Activated CD8-positive, alpha-beta T cell treated with anti-CD3 and anti-CD28 coated beads for 36 hours (primary cell): ENCODE results near the gene IQCK. TPM values are rescaled to one million over a fixed set of nuclear protein-coding genes. Genes with fewer than 3 reads are reported as not detected.

Experiments used
- ATAC-seq: fragments of 200-7000 bp; cut with Tn5 transposase; one replicate; pipeline ENCODE4 v1.10.0; 2021; ENCODE audit warnings: mild to moderate bottlenecking, moderate library complexity
- CTCF ChIA-PET: fragments of 350-600 bp; sonication (Branson Sonifier 250); formaldehyde crosslinking; loops from one replicate; lab custom pipeline; 2021; ENCODE audit warnings: antibody characterized with exemption; lab: Charles Lee
- POLR2A ChIA-PET: fragments of 350-600 bp; sonication (Branson Sonifier 250); formaldehyde crosslinking; loops from one replicate; lab custom pipeline; 2021; ENCODE audit warnings: antibody characterized with exemption; lab: Charles Lee
- DNase-seq: peaks from one replicate; pipeline ENCODE4 v3.0.0-alpha.2; 2020
- H3K27ac Mint-ChIP-seq: one replicate; pipeline ENCODE4 v1.8.0; 2021; ENCODE audit warnings: mild to moderate bottlenecking, mixed read lengths
- H3K27me3 Mint-ChIP-seq: one replicate; pipeline ENCODE4 v1.8.0; 2021; ENCODE audit warnings: mixed read lengths
- H3K36me3 Mint-ChIP-seq: one replicate; pipeline ENCODE4 v1.8.0; 2021; ENCODE audit warnings: low read depth, mixed read lengths
- H3K4me1 Mint-ChIP-seq: one replicate; pipeline ENCODE4 v1.8.0; 2021; ENCODE audit warnings: low read depth, mixed read lengths
- H3K4me3 Mint-ChIP-seq: one replicate; pipeline ENCODE4 v1.8.0; 2021; ENCODE audit warnings: mild to moderate bottlenecking, moderate library complexity, mixed read lengths
- H3K9me3 Mint-ChIP-seq: one replicate; pipeline ENCODE4 v1.8.0; 2021; ENCODE audit warnings: mixed read lengths
- intact Hi-C: fragments of 100-400 bp; cut with micrococcal nuclease; formaldehyde crosslinking; loops from one replicate; pipeline ENCODE4 v1.10.0; 2022
- total RNA-seq, 2 experiments: library from RNA; stranded (reverse); gene quantifications; one replicate each; pipeline ENCODE4 v1.2.3, GENCODE V29; 2021
- TF ChIP-seq, protein P1 (sequence below): fragments of 200-600 bp; IDR thresholded peaks from one replicate; pipeline ENCODE4 v1.8.0; 2022; ENCODE audit warnings: antibody characterized with exemption, mild to moderate bottlenecking

Gene IQCK
- total RNA-seq, 2 experiments from 2014 or later: 1.7 to 3.5 TPM

DNA sequence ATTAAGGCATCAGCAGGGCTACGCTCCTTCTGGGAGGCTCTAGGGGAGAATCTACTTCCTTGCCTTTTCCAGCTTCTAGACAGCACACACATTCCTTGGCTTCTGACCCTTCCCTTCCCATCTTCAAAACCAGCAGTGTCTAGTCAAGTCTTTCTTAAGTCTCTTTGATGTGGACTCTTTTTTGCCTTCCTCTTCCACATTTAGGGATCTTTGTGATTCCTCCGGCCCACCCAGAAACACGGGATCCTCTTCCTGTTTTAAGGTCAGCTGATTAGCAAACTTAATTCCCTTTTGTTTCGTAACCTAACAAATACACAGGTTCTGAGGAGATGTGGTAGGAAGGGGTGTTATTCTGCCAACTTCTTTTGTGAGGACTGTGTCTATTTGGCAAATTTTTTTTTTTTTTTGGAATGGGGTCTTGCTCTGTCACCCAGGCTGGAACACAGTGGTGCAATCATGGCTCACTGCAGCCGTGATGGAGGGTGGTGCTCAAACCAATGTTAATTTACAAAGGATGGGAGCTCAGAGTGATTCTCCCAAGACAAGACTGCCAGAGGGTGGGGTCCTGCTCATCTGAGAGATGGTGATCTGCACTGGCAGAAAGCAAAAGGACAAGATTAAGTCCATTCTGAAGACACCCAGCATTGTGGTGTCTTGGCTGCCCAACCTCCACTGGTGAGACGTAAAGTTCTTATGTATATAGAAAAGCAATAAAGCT lies 14.7 kb upstream of the IQCK start:
- CTCF ChIA-PET: no interaction called here

DNA sequence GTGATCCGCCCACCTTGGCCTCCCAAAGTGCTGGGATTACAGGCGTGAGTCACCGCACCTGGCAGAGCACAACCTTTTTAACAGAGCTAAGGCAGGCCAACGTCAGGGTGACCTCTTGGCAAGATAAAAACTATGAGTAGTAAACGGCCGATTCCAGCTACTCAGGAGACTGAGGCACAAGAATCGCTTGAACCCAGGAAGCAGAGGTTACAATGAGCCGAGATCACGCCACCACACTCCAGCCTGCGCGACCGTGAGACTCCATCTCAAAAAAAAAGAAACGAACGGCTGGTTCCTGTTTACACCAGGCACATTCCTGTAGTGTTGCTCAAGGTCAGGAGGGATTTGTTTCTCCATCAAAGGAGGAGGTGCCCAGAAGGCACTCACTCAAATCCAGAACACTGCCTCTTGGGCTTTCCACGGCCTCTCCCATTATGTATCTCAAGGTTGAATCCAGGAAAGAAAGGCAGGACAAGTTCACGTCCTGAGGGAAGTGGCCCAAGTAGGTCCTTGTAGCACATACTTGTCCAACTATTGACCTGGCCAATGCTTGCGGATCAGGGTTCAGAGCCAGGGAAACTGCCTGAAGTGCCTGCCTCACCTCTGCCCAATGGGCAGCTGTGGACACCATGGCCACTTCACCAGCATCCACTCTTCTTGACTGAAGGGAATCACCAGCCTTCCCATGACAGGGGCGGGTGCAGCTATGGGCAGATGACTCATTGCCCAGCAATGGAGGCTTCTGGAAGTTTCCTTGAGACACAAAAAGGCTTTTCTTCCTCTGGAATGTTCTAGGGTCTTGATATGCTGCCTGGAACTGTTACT lies 13.5 kb upstream of the IQCK start:
- ChIA-PET CTCF (interaction anchor here (1.3 kb wide), 1 partner anchor 182 kb away, joined by 3 read pairs; no protein-coding TSS in a partner anchor), POLR2A (no interaction called here)
- no peaks in the 10 kb centered on the region for H3K9me3 Mint-ChIP-seq
- H3K4me3 Mint-ChIP-seq: no peak overlapping the region
- intact Hi-C loops: no loop called here
- no peaks in the 10 kb centered on the region for H3K27me3 Mint-ChIP-seq
- peaks cover 2% of the 10 kb centered on the region for H3K4me1 Mint-ChIP-seq
- DNase-seq (no peak), ATAC-seq (no peak)
- H3K27ac Mint-ChIP-seq: peak overlapping the region; percentile 20
- peaks cover 69% of the 10 kb centered on the region for H3K36me3 Mint-ChIP-seq
- TF ChIP-seq, protein P1, sequence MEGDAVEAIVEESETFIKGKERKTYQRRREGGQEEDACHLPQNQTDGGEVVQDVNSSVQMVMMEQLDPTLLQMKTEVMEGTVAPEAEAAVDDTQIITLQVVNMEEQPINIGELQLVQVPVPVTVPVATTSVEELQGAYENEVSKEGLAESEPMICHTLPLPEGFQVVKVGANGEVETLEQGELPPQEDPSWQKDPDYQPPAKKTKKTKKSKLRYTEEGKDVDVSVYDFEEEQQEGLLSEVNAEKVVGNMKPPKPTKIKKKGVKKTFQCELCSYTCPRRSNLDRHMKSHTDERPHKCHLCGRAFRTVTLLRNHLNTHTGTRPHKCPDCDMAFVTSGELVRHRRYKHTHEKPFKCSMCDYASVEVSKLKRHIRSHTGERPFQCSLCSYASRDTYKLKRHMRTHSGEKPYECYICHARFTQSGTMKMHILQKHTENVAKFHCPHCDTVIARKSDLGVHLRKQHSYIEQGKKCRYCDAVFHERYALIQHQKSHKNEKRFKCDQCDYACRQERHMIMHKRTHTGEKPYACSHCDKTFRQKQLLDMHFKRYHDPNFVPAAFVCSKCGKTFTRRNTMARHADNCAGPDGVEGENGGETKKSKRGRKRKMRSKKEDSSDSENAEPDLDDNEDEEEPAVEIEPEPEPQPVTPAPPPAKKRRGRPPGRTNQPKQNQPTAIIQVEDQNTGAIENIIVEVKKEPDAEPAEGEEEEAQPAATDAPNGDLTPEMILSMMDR: no peak

More for the DNA sequence above, 14.7 kb upstream of the IQCK start:
- Mint-ChIP-seq H3K36me3 (peaks cover 73% of the 10 kb centered on the region), H3K9me3 (no peaks in the 10 kb centered on the region), H3K4me3 (no peak overlapping the region), H3K27ac (no peak overlapping the region), H3K4me1 (peaks cover 5% of the 10 kb centered on the region), H3K27me3 (no peaks in the 10 kb centered on the region)
- ATAC-seq: no peak
- TF ChIP-seq, protein P1: no peak
- DNase-seq: no peak
- POLR2A ChIA-PET: interaction anchor here (1.1 kb wide), 1 partner anchor 30 kb away, joined by 3 read pairs; no protein-coding TSS in a partner anchor
- intact Hi-C loops: no loop called here

DNA sequence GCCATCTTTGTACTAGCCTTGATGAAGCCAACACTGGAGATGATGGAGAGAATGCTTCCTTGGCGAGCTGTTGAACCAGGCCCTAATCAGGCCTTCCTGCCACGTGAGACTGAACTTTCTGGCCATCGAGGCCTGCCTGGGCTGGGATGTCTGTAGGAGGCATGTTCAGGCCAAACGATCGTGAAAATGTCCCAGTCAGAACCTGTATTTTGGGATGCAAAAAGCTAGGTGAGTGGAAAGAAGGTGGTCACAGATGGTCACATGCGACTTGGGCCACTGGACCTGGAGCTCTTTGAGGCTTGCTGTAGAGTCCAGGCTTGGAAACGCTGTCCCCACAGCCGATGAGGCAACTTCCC lies 12.9 kb upstream of the IQCK start:
- ATAC-seq (no peak), DNase-seq (no peak)
- intact Hi-C loops: no loop called here
- Mint-ChIP-seq H3K4me1 (peaks cover 6% of the 10 kb centered on the region), H3K27ac (peak overlapping the region; percentile 20), H3K4me3 (no peak overlapping the region), H3K27me3 (no peaks in the 10 kb centered on the region), H3K9me3 (no peaks in the 10 kb centered on the region), H3K36me3 (peaks cover 70% of the 10 kb centered on the region)
- ChIA-PET CTCF (interaction anchor here (1.3 kb wide), 1 partner anchor 181 kb away, joined by 3 read pairs; no protein-coding TSS in a partner anchor), POLR2A (interaction anchor here (1.4 kb wide), 1 partner anchor 9 kb away, joined by 4 read pairs; no protein-coding TSS in a partner anchor)
- TF ChIP-seq, protein P1: no peak

DNA sequence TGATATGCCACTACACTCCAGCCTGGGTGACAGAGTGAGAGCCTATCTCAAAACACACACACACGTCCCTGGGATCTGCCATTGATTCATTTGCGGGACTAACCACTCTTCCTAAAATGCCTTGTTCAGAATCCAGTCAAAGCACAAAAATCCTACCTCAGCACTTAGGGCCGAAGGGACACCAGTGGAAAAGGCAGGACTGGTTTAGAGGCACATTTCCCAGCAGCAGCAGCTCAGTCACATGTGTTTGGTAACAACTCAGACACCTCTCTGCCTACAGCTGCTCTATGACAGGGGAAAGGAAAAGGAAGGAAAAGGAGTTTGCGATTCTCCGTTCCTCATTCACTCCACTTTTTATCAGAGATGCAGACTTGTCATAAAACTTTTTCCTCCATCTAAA lies 12.2 kb upstream of the IQCK start:
- H3K4me1 Mint-ChIP-seq: peaks cover 6% of the 10 kb centered on the region
- peak overlapping the region; percentile 9 for H3K27ac Mint-ChIP-seq
- TF ChIP-seq, protein P1: no peak
- no peak for DNase-seq
- no peaks in the 10 kb centered on the region for H3K9me3 Mint-ChIP-seq
- ChIA-PET POLR2A (interaction anchor here (1.2 to 1.4 kb wide), 2 partner anchors 10 to 11 kb away, joined by 3 to 4 read pairs; no protein-coding TSS in a partner anchor), CTCF (interaction anchor here (1.3 kb wide), 1 partner anchor 181 kb away, joined by 3 read pairs; no protein-coding TSS in a partner anchor)
- H3K4me3 Mint-ChIP-seq: no peak overlapping the region
- intact Hi-C loops: no loop called here
- ATAC-seq: no peak
- no peaks in the 10 kb centered on the region for H3K27me3 Mint-ChIP-seq
- peaks cover 63% of the 10 kb centered on the region for H3K36me3 Mint-ChIP-seq
